Gastroesophageal sphincter (tissue), 3 donors: ENCODE data around the gene KCTD17.

ENCODE experiments used
- CTCF ChIP-seq, 4 experiments: fragments of 200-600 bp in 2 of 4; fragments of 450-650 bp in 2 of 4; sonication (generic) in 1 of 4; IDR thresholded peaks; one replicate each; pipeline ENCODE4 v1.5.1; 2017 to 2019; ENCODE audit warnings: antibody characterized with exemption in 4 of 4, mild to moderate bottlenecking in 2 of 4, moderate library complexity in 2 of 4
- EP300 ChIP-seq: sonication (generic); formaldehyde crosslinking; IDR thresholded peaks from one replicate; pipeline ENCODE4 v1.6.1; 2017; ENCODE audit warnings: antibody characterized with exemption, mild to moderate bottlenecking
- POLR2A ChIP-seq, 2 donors: fragments of 450-650 bp; IDR thresholded peaks; one replicate each; pipeline ENCODE4 v1.6.1; 2017; ENCODE audit warnings: antibody characterized with exemption in 2 of 2, mild to moderate bottlenecking in 2 of 2, moderate library complexity in 1 of 2
- POLR2AphosphoS5 ChIP-seq: sonication (generic); formaldehyde crosslinking; IDR thresholded peaks from one replicate; pipeline ENCODE4 v1.6.1; 2017; ENCODE audit warnings: antibody characterized with exemption

GRCh38 chr22:37026325-37026724, 25.2 kb upstream of the KCTD17 start:
- no peak for TF ChIP-seq CTCF (IDR thresholded peaks at IDR 0.05)
- TF ChIP-seq POLR2A (IDR thresholded peaks at IDR 0.05), result no peak
- TF ChIP-seq EP300, result no peak
- no peak for TF ChIP-seq POLR2AphosphoS5
